Astrocyte (in vitro differentiated cells and primary cell): ENCODE data around the gene RHOB. TPM values are rescaled to one million over a fixed set of nuclear protein-coding genes. Genes with fewer than 3 reads are reported as not detected.

Source experiments
- DNase-seq: peaks from one replicate; pipeline ENCODE4 v3.0.0-alpha.2; 2010; ENCODE audit warnings: low read depth
- FAIRE-seq: peaks from 2 replicates; lab custom pipeline; 2011; peaks lifted over from hg19 to GRCh38; lab: Jason Lieb, UNC
- H2AFZ ChIP-seq: 2 replicates; pipeline ENCODE4 v1.6.0; 2012; ENCODE audit warnings: low read depth, low read length, inconsistent platforms
- H3K27ac ChIP-seq: 2 replicates; pipeline ENCODE4 v1.5.1; 2011; ENCODE audit warnings: low read depth, low read length, inconsistent platforms
- H3K27me3 ChIP-seq: 2 replicates; pipeline ENCODE4 v1.6.0; 2011; ENCODE audit warnings: low read length, inconsistent platforms; ENCODE audit not compliant: insufficient read depth
- H3K36me3 ChIP-seq: 2 replicates; pipeline ENCODE4 v1.5.1; 2011; ENCODE audit warnings: low read length, inconsistent platforms; ENCODE audit not compliant: insufficient read depth
- H3K4me1 ChIP-seq: 2 replicates; pipeline ENCODE4 v1.5.1; 2011; ENCODE audit warnings: low read length, inconsistent platforms; ENCODE audit not compliant: insufficient read depth
- H3K4me2 ChIP-seq: 2 replicates; pipeline ENCODE4 v1.6.0; 2012; ENCODE audit warnings: low read length, inconsistent platforms
- H3K4me3 ChIP-seq: 2 replicates; pipeline ENCODE4 v1.5.1; 2011; ENCODE audit warnings: low read depth, mild to moderate bottlenecking, low read length, inconsistent platforms; ENCODE audit not compliant: insufficient read depth
- H3K79me2 ChIP-seq: 2 replicates; pipeline ENCODE4 v1.6.0; 2012; ENCODE audit warnings: mild to moderate bottlenecking, low read length, inconsistent platforms; ENCODE audit not compliant: insufficient read depth
- H3K9ac ChIP-seq: 2 replicates; pipeline ENCODE4 v1.6.0; 2012; ENCODE audit warnings: mild to moderate bottlenecking, low read length, inconsistent platforms
- H3K9me3 ChIP-seq: 2 replicates; pipeline ENCODE4 v1.5.1; 2012; ENCODE audit warnings: low read depth, mild to moderate bottlenecking, low read length, inconsistent platforms; ENCODE audit not compliant: insufficient read depth
- H4K20me1 ChIP-seq: 2 replicates; pipeline ENCODE4 v1.6.0; 2012; ENCODE audit warnings: low read length, inconsistent platforms; ENCODE audit not compliant: insufficient read depth
- H3K27ac Mint-ChIP-seq: one replicate; pipeline ENCODE4 v1.8.0; 2021; ENCODE audit warnings: mild to moderate bottlenecking, mixed read lengths; ENCODE audit not compliant: unreplicated experiment
- H3K27me3 Mint-ChIP-seq: one replicate; pipeline ENCODE4 v1.8.0; 2021; ENCODE audit warnings: low read depth, mixed read lengths; ENCODE audit not compliant: unreplicated experiment
- H3K36me3 Mint-ChIP-seq: one replicate; pipeline ENCODE4 v1.8.0; 2021; ENCODE audit warnings: low read depth, mixed read lengths; ENCODE audit not compliant: unreplicated experiment
- H3K4me1 Mint-ChIP-seq: one replicate; pipeline ENCODE4 v1.8.0; 2021; ENCODE audit warnings: low read depth, mixed read lengths; ENCODE audit not compliant: unreplicated experiment
- H3K4me3 Mint-ChIP-seq: one replicate; pipeline ENCODE4 v1.8.0; 2021; ENCODE audit warnings: mild to moderate bottlenecking, moderate library complexity, mixed read lengths; ENCODE audit not compliant: unreplicated experiment
- H3K9me3 Mint-ChIP-seq: one replicate; pipeline ENCODE4 v1.8.0; 2021; ENCODE audit warnings: mild to moderate bottlenecking, mixed read lengths; ENCODE audit not compliant: unreplicated experiment
- EZH2 ChIP-seq: IDR thresholded peaks from 2 replicates; pipeline ENCODE4 v1.6.1; 2012; ENCODE audit warnings: mild to moderate bottlenecking, low read length, inconsistent platforms; ENCODE audit not compliant: insufficient read depth
- total RNA-seq: library from RNA; stranded (reverse); gene quantifications from 2 replicates; pipeline ENCODE4 v1.2.1, GENCODE V29; 2021
- TF ChIP-seq, protein P1 (sequence below): IDR thresholded peaks from 2 replicates; pipeline ENCODE4 v1.5.1; 2011; ENCODE audit warnings: low read depth, mild to moderate bottlenecking, inconsistent platforms, low read length, moderate library complexity; ENCODE audit not compliant: insufficient read depth

The RHOB gene
- total RNA-seq, 1 donor from 2014 or later = 161 TPM

DNA sequence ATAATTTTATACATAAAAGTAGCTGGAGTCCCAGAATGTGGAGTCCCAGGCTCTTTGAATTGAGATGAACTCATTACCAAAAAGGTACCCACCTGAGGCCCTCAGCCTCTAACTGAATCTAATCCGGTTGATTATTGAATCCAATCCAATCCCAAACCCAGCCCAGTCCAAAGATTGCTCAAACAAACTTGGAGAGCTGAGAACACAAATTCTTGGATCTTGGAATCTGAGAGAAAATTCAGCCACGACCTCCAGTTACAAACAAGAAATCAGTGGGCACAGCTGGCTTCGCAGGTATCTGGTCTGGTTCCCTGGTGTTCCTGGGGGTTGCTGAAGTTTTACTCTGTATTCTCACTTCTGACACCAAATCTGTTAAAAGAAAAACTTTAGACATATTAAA, 28.4 kb upstream of the RHOB start:
- H3K4me1 Mint-ChIP-seq = peaks cover 19% of the 10 kb centered on the region
- H4K20me1 ChIP-seq = no peaks in the 10 kb centered on the region
- H3K27me3 ChIP-seq = peaks cover 2% of the 10 kb centered on the region
- peaks cover 2% of the 10 kb centered on the region for H3K27me3 Mint-ChIP-seq
- H3K79me2 ChIP-seq = no peaks in the 10 kb centered on the region
- H3K4me2 ChIP-seq = no peak overlapping the region
- no peak overlapping the region for H3K9ac ChIP-seq
- H3K4me3 ChIP-seq = no peak overlapping the region
- no peak overlapping the region for H3K27ac Mint-ChIP-seq
- no peaks in the 10 kb centered on the region for H3K9me3 ChIP-seq
- H3K4me3 Mint-ChIP-seq = no peak overlapping the region
- no peaks in the 10 kb centered on the region for H3K9me3 Mint-ChIP-seq
- no peaks in the 10 kb centered on the region for H3K36me3 ChIP-seq
- TF ChIP-seq, protein P1, sequence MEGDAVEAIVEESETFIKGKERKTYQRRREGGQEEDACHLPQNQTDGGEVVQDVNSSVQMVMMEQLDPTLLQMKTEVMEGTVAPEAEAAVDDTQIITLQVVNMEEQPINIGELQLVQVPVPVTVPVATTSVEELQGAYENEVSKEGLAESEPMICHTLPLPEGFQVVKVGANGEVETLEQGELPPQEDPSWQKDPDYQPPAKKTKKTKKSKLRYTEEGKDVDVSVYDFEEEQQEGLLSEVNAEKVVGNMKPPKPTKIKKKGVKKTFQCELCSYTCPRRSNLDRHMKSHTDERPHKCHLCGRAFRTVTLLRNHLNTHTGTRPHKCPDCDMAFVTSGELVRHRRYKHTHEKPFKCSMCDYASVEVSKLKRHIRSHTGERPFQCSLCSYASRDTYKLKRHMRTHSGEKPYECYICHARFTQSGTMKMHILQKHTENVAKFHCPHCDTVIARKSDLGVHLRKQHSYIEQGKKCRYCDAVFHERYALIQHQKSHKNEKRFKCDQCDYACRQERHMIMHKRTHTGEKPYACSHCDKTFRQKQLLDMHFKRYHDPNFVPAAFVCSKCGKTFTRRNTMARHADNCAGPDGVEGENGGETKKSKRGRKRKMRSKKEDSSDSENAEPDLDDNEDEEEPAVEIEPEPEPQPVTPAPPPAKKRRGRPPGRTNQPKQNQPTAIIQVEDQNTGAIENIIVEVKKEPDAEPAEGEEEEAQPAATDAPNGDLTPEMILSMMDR = no peak
- TF ChIP-seq EZH2 = no peak
- H3K36me3 Mint-ChIP-seq = no peaks in the 10 kb centered on the region
- no peak for DNase-seq
- no peak overlapping the region for H3K27ac ChIP-seq
- H3K4me1 ChIP-seq = peaks cover 6% of the 10 kb centered on the region
- FAIRE-seq = no peak
- H2AFZ ChIP-seq = no peak overlapping the region

DNA sequence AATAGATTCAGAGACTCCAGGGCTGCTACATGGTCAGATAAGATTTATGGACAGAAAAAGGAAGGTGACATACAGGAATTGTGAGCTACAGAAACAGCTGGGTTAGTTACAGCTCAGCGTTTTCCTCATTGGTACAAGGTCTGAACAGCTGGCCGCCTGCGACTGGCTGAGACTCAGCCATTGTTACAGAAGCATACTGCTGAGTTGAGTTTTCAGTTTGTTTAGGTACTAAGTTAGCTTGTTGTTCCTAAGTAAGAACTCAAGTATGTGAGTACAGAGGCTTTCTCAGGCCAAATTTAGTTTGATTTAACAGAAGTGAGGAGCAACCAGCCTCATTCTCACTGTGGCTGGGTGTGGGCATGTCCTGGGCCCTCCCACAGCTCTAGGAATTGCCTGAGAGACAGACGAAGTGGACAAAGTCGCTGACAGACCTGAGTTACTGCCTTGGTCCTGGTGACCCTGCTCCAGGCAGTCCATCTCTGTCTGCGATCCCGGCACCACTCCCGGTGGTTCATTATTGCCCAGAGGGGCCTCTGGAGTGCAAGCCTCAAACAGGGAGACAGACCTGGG, 27.8 kb upstream of the RHOB start:
- Mint-ChIP-seq H3K36me3 (no peaks in the 10 kb centered on the region), H3K27me3 (peaks cover 2% of the 10 kb centered on the region), H3K9me3 (no peaks in the 10 kb centered on the region), H3K27ac (no peak overlapping the region), H3K4me1 (peaks cover 20% of the 10 kb centered on the region), H3K4me3 (no peak overlapping the region)
- DNase-seq (no peak), FAIRE-seq (no peak)
- Histone ChIP-seq H2AFZ (peak overlapping the region; percentile 16), H3K4me3 (no peak overlapping the region), H3K9ac (no peak overlapping the region), H3K36me3 (no peaks in the 10 kb centered on the region), H3K27me3 (peaks cover 7% of the 10 kb centered on the region), H3K79me2 (no peaks in the 10 kb centered on the region), H3K9me3 (no peaks in the 10 kb centered on the region), H3K27ac (no peak overlapping the region), H4K20me1 (no peaks in the 10 kb centered on the region), H3K4me2 (no peak overlapping the region), H3K4me1 (peaks cover 6% of the 10 kb centered on the region)
- TF ChIP-seq EZH2 = no peak
- TF ChIP-seq, protein P1 = no peak

DNA sequence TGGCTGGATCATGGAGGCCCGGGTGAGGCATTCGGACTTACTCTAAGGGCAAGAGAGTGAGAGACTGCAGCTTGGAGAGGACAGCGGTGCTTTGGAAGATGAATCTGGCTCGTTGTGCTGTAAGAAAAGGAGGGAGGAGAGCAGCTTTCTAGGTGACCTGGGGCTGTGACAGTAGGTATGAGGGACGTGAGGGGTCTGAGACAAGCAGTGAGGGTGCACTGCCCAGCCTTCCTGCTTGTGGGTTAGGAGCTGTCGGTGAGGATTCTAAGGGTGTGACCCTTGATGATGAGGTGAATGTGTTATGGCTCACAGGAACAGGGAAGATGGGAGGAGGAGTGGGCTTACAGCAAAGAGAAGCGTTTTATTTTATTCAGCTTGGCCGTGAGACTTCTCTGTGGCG, 27.1 kb upstream of the RHOB start:
- no peak overlapping the region for H3K27ac ChIP-seq

More for the DNA sequence above, 27.1 kb upstream of the RHOB start:
- Mint-ChIP-seq H3K36me3 (no peaks in the 10 kb centered on the region), H3K27me3 (peaks cover 2% of the 10 kb centered on the region), H3K4me3 (no peak overlapping the region), H3K27ac (no peak overlapping the region), H3K9me3 (no peaks in the 10 kb centered on the region), H3K4me1 (peaks cover 26% of the 10 kb centered on the region)
- Histone ChIP-seq H3K79me2 (no peaks in the 10 kb centered on the region), H3K9me3 (no peaks in the 10 kb centered on the region), H3K36me3 (no peaks in the 10 kb centered on the region), H4K20me1 (no peaks in the 10 kb centered on the region), H2AFZ (no peak overlapping the region), H3K9ac (no peak overlapping the region), H3K4me3 (no peak overlapping the region), H3K4me1 (peaks cover 12% of the 10 kb centered on the region), H3K4me2 (no peak overlapping the region), H3K27me3 (peaks cover 8% of the 10 kb centered on the region)
- DNase-seq = no peak
- FAIRE-seq = no peak
- TF ChIP-seq, protein P1 = no peak
- no peak for TF ChIP-seq EZH2
